Measurements from ENCODE around the gene LDLRAP1. TPM values are rescaled to one million over a fixed set of nuclear protein-coding genes. Genes with fewer than 3 reads are reported as not detected.

The LDLRAP1 gene
- total RNA-seq, 1 experiment from 2014 or later, result 26.0 TPM

- H3K4me3 ChIP-seq (replicated peaks in 1 of 2; ENCODE audit: low read depth in 1 of 2, low read length in 2 of 2), result no peak overlapping the region
- CTCF ChIA-PET, result interaction anchor here (1.1 kb wide), 1 partner anchor 187 kb away, joined by 4 read pairs; no protein-coding TSS in a partner anchor
- H3K9me3 ChIP-seq (ENCODE audit: control insufficient read depth in 1 of 2, insufficient read depth in 1 of 2, low read depth in 1 of 2, low read length in 2 of 2), result no peaks in the 10 kb centered on the region
- no peak overlapping the region for H3K27ac ChIP-seq (ENCODE audit: low read depth, low read length)
- peaks cover 5 to 15% of the 10 kb centered on the region in 2 experiments; a peak in 3 of 4 replicates for H3K4me1 ChIP-seq (ENCODE audit: control insufficient read depth in 1 of 2, insufficient read depth in 2 of 2, low read length in 2 of 2)
- RAD21 ChIA-PET (ENCODE audit: low non-redundant PET in 1 of 2, low total read pairs in 2 of 2, uncharacterized antibody in 2 of 2, unreplicated experiment in 2 of 2), result no interaction called here
- intact Hi-C loops (cut with micrococcal nuclease), result no loop called here
- POLR2A ChIA-PET, result no interaction called here
- no TSS peak for BruUV-seq (replicated peaks)
- no peaks in the 10 kb centered on the region for H4K20me1 ChIP-seq (ENCODE audit: insufficient read depth)
- no peak overlapping the region for H2AFZ ChIP-seq (ENCODE audit: low read depth, low read length, poor library complexity, severe bottlenecking)
- no peak overlapping the region for H3K4me2 ChIP-seq (ENCODE audit: low read length)
- TF ChIP-seq SRF (IDR thresholded peaks at IDR 0.05; ENCODE audit: low read depth), result no peak
- no peak for TF ChIP-seq ZNF274 (IDR thresholded peaks at IDR 0.05; ENCODE audit: low read depth, low read length)
- TF ChIP-seq EZH2 (IDR thresholded peaks at IDR 0.05), result no peak
- TF ChIP-seq CTCF (IDR thresholded peaks at IDR 0.05 in 2 of 3, conservative IDR thresholded peaks at IDR 0.05 in 1 of 3; ENCODE audit: borderline replicate concordance in 1 of 3, insufficient read depth in 1 of 3, low read depth in 2 of 3, low read length in 2 of 3), result peak in 2 of 3 experiments; percentile 36 to 44; a peak in 1 of 6 replicates
- no peak for TF ChIP-seq JUND (IDR thresholded peaks at IDR 0.05)
- TF ChIP-seq RAD21 (IDR thresholded peaks at IDR 0.05; ENCODE audit: low read depth), result peak; percentile 49
- no peak for TF ChIP-seq SP1 (IDR thresholded peaks at IDR 0.05; ENCODE audit: low read depth)
- no peak for TF ChIP-seq POLR2AphosphoS5 (IDR thresholded peaks at IDR 0.05; ENCODE audit: low read depth, low read length)
- H3K27me3 ChIP-seq (ENCODE audit: insufficient read depth, low read length), result peaks cover 11% of the 10 kb centered on the region; the same call in 1 of the 2 replicates
- H3K36me3 ChIP-seq (ENCODE audit: control insufficient read depth in 1 of 2, insufficient read depth in 2 of 2, low read length in 2 of 2), result no peaks in the 10 kb centered on the region
- no peak overlapping the region for H3K9ac ChIP-seq (ENCODE audit: low read length)
- no peaks in the 10 kb centered on the region for H3K79me2 ChIP-seq (ENCODE audit: insufficient read depth, low read length)
- ATAC-seq, result peak; percentile 63
- no peaks in the 10 kb centered on the region for H3K9me2 ChIP-seq (ENCODE audit: insufficient read depth)
- DNase-seq (ENCODE audit: low read depth, low spot score), result peak; percentile 21
Measured at GRCh38 chr1:25610822-25611630, 67.6 kb downstream of the LDLRAP1 start.

All from HCT116 (cell line).